GM12801 (cell line): ENCODE data around the gene RMC1.

Source experiments
- TF ChIP-seq, protein P1 (sequence below): IDR thresholded peaks from one replicate; pipeline ENCODE4 v1.5.1; 2011; ENCODE audit warnings: control low read depth; ENCODE audit not compliant: insufficient read length; ENCODE audit errors: extremely low read depth

Gene RMC1

DNA sequence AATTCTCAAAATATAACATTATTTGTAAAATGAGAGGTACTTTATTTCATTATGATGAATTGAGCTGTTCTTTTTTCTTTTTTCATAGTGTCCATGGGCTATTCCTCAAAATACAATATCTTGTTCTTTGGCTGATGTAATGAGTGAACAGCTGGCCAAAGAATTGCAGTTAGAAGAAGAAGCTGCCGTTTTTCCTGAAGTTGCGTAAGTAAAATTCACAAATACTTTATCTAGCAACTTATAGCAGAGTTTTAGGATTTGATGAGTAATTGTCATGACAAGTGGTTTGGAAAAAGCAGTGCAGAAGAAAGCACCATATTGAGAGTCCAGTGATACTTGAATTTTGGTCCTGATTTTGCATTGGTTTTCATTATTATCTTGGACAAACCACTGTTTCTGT lies 40.4 kb upstream of the RMC1 start:
- TF ChIP-seq, protein P1, sequence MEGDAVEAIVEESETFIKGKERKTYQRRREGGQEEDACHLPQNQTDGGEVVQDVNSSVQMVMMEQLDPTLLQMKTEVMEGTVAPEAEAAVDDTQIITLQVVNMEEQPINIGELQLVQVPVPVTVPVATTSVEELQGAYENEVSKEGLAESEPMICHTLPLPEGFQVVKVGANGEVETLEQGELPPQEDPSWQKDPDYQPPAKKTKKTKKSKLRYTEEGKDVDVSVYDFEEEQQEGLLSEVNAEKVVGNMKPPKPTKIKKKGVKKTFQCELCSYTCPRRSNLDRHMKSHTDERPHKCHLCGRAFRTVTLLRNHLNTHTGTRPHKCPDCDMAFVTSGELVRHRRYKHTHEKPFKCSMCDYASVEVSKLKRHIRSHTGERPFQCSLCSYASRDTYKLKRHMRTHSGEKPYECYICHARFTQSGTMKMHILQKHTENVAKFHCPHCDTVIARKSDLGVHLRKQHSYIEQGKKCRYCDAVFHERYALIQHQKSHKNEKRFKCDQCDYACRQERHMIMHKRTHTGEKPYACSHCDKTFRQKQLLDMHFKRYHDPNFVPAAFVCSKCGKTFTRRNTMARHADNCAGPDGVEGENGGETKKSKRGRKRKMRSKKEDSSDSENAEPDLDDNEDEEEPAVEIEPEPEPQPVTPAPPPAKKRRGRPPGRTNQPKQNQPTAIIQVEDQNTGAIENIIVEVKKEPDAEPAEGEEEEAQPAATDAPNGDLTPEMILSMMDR: no peak

DNA sequence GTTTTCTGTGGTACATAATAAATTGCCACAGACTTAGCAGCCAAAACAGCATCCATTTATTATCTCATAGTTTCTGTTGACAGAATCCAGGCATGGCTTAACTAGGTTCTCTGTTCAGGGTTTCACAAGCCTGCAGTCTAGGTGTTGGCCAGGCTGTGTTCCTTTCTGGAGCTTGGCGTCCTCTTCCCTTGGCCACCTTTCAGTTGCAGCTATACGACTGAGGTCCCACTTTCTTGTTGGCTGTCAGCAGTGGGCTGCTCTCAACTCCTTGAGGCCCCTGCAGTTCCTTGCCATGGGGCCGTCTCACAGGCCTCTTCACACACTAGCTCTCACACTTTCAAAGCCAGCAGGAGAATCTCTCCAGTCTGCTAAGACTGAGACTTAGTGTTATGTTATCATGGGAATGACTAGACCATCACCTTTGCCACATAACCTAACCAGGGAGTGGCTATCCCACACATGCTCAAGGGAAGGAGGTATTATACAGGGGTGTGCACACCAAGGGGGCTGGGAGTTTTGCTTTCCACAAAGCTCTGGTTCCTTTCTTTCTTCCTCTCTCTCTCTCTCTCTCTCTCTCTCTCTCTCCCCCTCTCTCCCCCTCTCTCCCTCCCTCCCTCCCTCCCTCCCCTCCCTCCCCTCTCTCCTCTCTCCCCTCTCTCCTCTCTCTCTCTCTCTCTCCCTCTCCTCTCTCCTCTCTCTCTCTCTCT lies 34.4 kb upstream of the RMC1 start:
- TF ChIP-seq, protein P1: no peak

DNA sequence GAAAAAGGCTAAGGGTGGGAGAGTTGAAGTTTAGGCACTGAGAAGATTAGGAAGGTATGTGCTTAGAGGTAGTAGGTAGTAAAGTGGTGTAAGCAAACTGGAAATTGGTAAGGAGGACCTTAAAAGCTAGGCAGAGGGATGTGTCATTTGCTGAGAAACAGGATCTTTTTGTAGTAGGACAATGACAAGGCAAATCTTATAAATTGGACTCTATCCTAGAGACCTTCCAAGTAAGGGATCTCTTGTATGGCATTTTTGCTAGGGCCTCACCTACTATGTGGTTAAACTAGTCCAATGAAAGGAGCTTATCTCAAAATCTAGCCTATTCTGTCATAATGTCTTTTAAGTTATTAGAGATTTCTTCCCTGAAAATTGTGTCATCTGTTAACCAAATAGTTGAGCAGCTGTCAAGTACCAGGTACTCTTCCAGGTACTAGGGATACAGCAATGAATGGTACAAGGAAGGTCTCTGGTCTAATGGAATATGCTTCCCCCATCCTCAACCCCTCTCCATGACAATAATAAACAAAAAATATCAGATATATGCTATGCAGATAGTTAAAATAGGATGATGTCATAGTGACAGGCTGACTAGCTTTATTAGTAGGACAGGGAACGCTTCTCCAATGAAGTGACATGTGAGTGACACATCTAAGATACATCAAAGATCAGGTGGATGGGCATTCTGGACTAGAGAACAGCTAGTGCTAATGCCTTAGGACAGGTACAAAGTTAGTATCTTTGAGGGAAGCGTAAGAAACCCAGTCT lies 32.5 kb upstream of the RMC1 start:
- TF ChIP-seq, protein P1: no peak

DNA sequence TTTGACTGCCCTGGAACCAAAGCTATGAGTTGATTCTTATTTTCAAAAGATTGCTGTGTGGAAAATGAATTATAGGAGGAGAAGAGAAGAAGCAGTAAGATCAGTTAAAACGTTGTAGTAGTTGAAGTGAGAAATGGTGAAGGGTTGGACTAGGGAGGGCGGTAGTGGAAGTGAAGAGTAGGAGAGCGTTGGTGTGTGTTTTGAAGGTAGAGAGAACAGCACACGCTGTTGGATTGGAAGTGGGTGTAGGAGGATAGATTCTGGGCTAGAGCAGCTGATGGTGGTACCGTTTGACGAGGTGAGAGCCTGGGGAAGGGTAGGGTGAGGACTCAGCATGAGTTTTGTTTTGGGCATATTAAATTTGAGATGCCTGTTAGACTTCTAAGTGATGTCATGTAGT lies 31.8 kb upstream of the RMC1 start:
- TF ChIP-seq, protein P1: no peak

DNA sequence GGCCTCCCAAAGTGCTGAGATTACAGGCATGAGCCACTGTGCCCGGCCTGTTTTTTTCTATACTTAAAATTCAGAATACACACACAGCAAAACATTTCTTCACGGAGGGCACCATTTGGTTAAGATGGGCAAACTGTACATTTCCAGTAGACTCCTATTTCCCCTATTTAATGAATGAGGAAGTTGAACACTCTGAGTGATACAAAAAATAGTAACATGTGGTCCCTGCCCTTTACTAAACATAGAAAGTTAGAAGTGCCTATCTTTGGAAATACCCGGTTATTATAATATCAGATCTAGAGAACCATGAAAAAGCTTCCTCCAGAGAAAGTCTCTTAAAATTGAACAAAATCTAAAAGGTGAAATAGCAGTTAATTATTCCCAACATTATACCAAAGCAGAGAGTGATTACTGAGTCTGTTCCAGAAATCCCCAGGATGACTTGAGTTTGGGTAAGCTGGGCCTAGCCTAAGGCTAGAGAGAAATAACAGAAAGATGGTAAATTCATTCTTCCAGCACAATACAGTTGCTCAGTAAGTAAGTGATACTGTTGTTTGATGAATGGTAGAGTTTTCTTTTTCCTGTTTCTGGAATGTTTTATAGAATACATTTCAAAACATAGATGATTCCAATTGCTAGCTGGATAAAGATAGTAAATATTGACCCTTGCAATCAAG lies 23.3 kb upstream of the RMC1 start:
- TF ChIP-seq, protein P1: no peak

DNA sequence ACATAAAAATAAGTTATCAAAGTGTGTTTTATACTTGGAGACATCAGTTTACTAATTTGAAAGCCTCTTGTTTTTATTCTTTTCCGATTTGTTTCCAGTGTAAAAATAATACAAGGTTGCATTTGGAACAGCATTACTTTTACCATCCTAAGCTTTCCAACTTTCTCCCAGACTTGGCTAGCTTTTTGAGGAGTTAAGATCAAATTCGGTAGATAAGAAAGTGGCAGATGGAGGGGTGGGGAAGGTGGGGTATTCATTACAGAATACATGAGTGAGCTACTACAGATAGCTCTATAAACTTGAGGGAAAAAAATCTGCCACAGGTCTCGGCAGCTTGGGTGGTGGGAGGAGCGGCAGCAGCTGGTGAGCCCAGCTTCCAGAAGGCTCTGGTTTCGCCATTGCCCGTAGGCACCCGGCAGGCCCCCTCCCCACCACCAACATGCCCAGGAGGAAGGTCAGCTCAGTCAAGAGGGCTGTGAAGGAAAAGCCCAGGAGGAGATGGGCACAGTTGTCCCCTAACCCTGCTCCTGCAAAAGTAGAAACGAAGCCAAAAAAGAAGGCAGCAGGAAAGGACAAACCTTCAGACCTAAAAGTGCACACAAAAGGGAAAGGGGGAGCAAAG lies 18.6 kb upstream of the RMC1 start:
- TF ChIP-seq, protein P1: no peak

DNA sequence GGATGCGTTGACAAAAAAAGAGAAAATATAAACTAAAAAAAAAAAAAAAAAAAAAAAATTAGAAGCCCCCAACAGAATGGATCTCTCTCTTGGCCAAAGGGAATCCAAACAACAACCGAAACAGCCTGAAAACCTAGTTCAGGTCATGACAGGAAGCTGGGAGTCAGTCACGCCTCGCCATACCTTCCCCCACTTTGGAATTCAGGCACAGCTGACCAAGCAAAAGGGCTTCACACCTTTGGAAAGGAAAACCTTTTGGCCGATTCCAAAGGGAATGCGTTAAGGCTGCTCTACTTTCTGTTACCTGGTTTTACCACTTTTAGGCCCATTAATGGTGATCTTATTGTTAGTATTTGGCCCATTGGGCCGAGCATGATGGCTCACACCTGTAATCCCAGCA lies 17.9 kb upstream of the RMC1 start:
- TF ChIP-seq, protein P1: no peak
